Measurements from ENCODE around the gene LRRC49.

GRCh38 chr15:70856884-70857561 lies 35.6 kb upstream of the LRRC49 start:
- TF ChIP-seq CTCF (IDR thresholded peaks at IDR 0.05 in 2 of 3, conservative IDR thresholded peaks at IDR 0.05 in 1 of 3; ENCODE audit: borderline replicate concordance in 1 of 3, insufficient read depth in 1 of 3, low read depth in 2 of 3, low read length in 2 of 3) (no peak), SRF (IDR thresholded peaks at IDR 0.05; ENCODE audit: low read depth) (no peak), POLR2AphosphoS5 (IDR thresholded peaks at IDR 0.05; ENCODE audit: low read depth, low read length) (no peak), EZH2phosphoT487 (IDR thresholded peaks at IDR 0.05; ENCODE audit: borderline replicate concordance) (no peak), REST (IDR thresholded peaks at IDR 0.05; ENCODE audit: low read depth) (no peak), POLR2A (IDR thresholded peaks at IDR 0.05; ENCODE audit: borderline replicate concordance, extremely low read depth, insufficient read depth, insufficient read length) (no peak), TCF7L2 (IDR thresholded peaks at IDR 0.05; ENCODE audit: borderline replicate concordance, extremely low read depth, insufficient read depth, insufficient read length) (no peak), CEBPB (IDR thresholded peaks at IDR 0.05; ENCODE audit: low read depth) (peak; percentile 93), EGR1 (IDR thresholded peaks at IDR 0.05; ENCODE audit: low read depth) (no peak), RAD21 (IDR thresholded peaks at IDR 0.05; ENCODE audit: low read depth) (no peak), ZBTB33 (IDR thresholded peaks at IDR 0.05; ENCODE audit: extremely low read depth, insufficient replicate concordance, low read length) (no peak)
